Right cardiac atrium (tissue), 5 donors: ENCODE results near the gene MMRN2. TPM values are rescaled to one million over a fixed set of nuclear protein-coding genes. Genes with fewer than 3 reads are reported as not detected.

ENCODE experiments used
- ATAC-seq, 2 donors: fragments of 200-7000 bp; cut with Tn5 transposase; one replicate each; pipeline versions ENCODE4 v1.8.0 to v1.9.1; 2020; ENCODE audit warnings: moderate library complexity in 2 of 2, mild to moderate bottlenecking in 1 of 2
- DNase-seq, 3 donors: peaks; one replicate each; pipeline ENCODE4 v3.0.0-alpha.2; 2020
- H3K27ac ChIP-seq: one replicate; pipeline ENCODE4 v1.5.1; 2013; ENCODE audit warnings: mild to moderate bottlenecking, low read length, control low read depth, moderate library complexity
- H3K27me3 ChIP-seq: one replicate; pipeline ENCODE4 v1.6.1; 2013; ENCODE audit not compliant: control insufficient read depth, insufficient read depth
- H3K4me1 ChIP-seq: one replicate; pipeline ENCODE4 v1.6.1; 2013; ENCODE audit warnings: low read length; ENCODE audit not compliant: control insufficient read depth, insufficient read depth
- H3K4me3 ChIP-seq: one replicate; pipeline ENCODE4 v1.5.1; 2013; ENCODE audit warnings: low read length, control low read depth
- H3K9me3 ChIP-seq: one replicate; pipeline ENCODE4 v1.6.1; 2013; ENCODE audit warnings: low read length; ENCODE audit not compliant: control insufficient read depth
- WGBS: extraction: QIAGEN DNeasy Blood & Tissue Kit; methylation state at CpG from one replicate; pipeline ENCODE4 v1.1.7; 2013; 5-methylcytosine and 5-hydroxymethylcytosine counted together
- intact Hi-C, 4 donors: fragments of 100-400 bp; cut with DNase I; formaldehyde crosslinking; loops; one replicate each; pipeline versions ENCODE4 v1.11.0 to v1.14.0; 2022 to 2023
- polyA plus RNA-seq: library from polyadenylated mRNA; stranded (reverse); fragments of 200-250 nt; gene quantifications from one replicate; pipeline ENCODE4 v1.2.3, GENCODE V29; 2013
- total RNA-seq, 4 donors: library from RNA; stranded (reverse); fragmentation: NEBNext Ultra II Directional; extraction: Animal tissue kit (Norgen Biotek cat#: 25700); gene quantifications; one replicate each; pipeline ENCODE4 v1.2.1, GENCODE V29; 2021
- donor health status: healthy with polysubstance abuse.
- donor health status: DM: no; HTN: yes; CAD: no.
- donor health status: DM: no; HTN: no; CAD: no.
- donor health status: DM: no; HTN: yes; CAD: no; lungs with severe emphysema.
- donor health status: DM: yes; HTN: yes; CAD: no.

Gene MMRN2
- total and polyA plus RNA-seq, 5 donors, result 19.8 to 65.5 (median 39.3) TPM

DNA sequence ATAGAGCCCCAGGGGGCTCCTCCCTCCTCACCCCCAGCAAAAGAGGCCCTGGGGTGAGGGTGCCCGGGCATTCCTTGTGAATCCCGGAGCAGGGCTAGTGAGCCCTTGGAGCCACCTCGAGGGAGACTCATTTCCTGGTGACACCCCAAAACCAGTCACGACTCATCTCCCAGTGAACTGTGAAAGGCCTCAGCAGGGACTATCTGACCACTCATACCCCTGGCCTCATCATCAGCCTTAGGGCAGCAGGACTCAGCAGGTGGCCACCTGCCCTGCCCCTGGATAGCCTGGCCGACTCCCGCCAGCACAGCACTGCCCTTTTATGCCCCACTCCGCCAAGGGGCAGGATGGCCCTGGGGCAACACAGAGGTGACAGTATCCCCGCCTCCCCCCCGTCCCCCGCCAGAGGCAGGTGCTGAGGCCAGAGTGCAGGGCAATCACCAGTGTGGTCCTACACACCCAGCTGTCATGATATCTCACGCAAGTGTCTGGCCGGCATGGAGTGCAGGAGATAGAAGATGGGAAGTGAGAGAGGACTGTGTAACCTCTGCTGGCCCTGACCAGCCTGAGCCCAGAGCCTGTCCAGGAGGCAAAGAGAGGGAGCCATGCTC lies 4.2 kb upstream of the MMRN2 start:
- WGBS, result 87% methylated on average over 12 of the region's 12 CpGs
- peak in 2 of 3 donors; percentile 45 to 53 for DNase-seq
- Histone ChIP-seq H3K4me3 (no peak overlapping the region), H3K27ac (no peak overlapping the region), H3K9me3 (no peaks in the 10 kb centered on the region), H3K27me3 (no peaks in the 10 kb centered on the region), H3K4me1 (peaks cover 2% of the 10 kb centered on the region)
- intact Hi-C loops, result no loop called here
- ATAC-seq, result no peak

- Histone ChIP-seq H3K4me1 (no peaks in the 10 kb centered on the region), H3K27me3 (no peaks in the 10 kb centered on the region), H3K9me3 (no peaks in the 10 kb centered on the region), H3K27ac (no peak overlapping the region), H3K4me3 (no peak overlapping the region)
- WGBS, result 84% methylated on average over 9 of the region's 9 CpGs
- intact Hi-C loops, result no loop called here
- ATAC-seq (no peak), DNase-seq (peak in 2 of 3 donors; percentile 47 to 48)
Measured at GRCh38 chr10:86960863-86961434, 3.5 kb upstream of the MMRN2 start.

GRCh38 chr10:86960003-86960862 lies 2.8 kb upstream of the MMRN2 start:
- Histone ChIP-seq H3K9me3 (no peaks in the 10 kb centered on the region), H3K27ac (peak overlapping the region; percentile 19), H3K4me3 (no peak overlapping the region), H3K4me1 (no peaks in the 10 kb centered on the region), H3K27me3 (no peaks in the 10 kb centered on the region)
- ATAC-seq, result peak; percentile 44 to 52
- WGBS, result 67% methylated on average over 37 of the region's 37 CpGs
- DNase-seq, result peak; percentile 73 to 84 (median 79)
- intact Hi-C loops, result no loop called here

DNA sequence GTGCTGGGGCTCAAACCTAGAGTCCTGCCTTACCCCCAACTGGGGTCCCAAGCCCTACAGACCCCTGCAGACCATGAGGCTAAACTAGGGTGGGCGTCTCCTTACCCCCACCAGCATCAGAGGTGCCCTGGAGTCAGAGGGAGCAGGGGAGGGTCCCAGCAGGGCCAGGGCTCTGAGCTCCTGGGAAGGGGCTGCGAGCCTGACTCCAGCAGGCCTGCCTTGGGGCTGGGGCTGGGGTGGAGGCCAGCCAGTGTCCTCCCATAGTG lies 2.3 kb upstream of the MMRN2 start:
- H3K27me3 ChIP-seq, result no peaks in the 10 kb centered on the region
- H3K4me1 ChIP-seq, result no peaks in the 10 kb centered on the region
- no peaks in the 10 kb centered on the region for H3K9me3 ChIP-seq
- H3K4me3 ChIP-seq, result no peak overlapping the region
- ATAC-seq (no peak), DNase-seq (no peak)
- intact Hi-C loops, result no loop called here
- peak overlapping the region; percentile 19 for H3K27ac ChIP-seq
- WGBS, result 95% methylated on average over 2 of the region's 2 CpGs

GRCh38 chr10:86958901-86959736 lies 1.7 kb upstream of the MMRN2 start:
- WGBS, result 48% methylated on average over 16 of the region's 16 CpGs
- intact Hi-C loops, result no loop called here

DNA sequence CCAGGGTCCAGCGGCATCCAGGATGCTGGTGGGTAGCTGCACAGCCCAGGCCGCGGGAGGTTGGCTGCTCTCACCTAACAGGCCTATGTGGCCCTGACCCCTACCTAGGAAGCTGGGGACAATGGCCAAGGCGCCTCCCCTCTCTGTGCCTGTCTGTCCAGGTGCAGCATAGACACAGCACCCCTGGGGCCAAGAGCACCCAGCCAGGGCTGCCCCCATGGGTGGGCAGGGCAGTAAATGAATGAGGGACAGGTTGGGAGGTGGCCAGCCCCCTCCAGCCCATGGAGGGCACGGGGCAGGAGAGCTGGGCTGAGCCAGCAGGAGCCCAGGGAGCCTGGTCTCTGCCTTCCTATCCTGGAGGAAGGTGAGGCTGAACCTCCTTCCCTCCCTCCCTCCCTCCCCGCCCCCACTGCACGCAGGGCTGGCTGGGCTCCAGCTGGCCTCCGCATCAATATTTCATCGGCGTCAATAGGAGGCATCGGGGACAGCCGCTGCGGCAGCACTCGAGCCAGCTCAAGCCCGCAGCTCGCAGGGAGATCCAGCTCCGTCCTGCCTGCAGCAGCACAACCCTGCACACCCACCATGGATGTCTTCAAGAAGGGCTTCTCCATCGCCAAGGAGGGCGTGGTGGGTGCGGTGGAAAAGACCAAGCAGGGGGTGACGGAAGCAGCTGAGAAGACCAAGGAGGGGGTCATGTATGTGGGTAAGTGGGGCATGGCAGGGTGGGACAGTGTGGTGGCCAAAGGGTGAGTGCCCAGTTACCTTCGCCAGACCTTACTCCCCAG lies 893 bp upstream of the MMRN2 start, which contains the start of gene SNCG:
SNCG (plus strand) TSS at position 484 of the 785 bp plus-strand sequence; CDS start at position 583, 99 bp downstream.
- 31% methylated on average over 22 of the region's 22 CpGs for WGBS
- H3K27me3 ChIP-seq, result no peaks in the 10 kb centered on the region
- H3K4me1 ChIP-seq, result peaks cover 7% of the 10 kb centered on the region
- intact Hi-C loops, result no loop called here
- peak; percentile 60 to 86 (median 84) for DNase-seq
- no peaks in the 10 kb centered on the region for H3K9me3 ChIP-seq
- no peak for ATAC-seq
- peak within 1 kb of the TSS; percentile 74 for H3K27ac ChIP-seq
- peak within 1 kb of the TSS; percentile 47 for H3K4me3 ChIP-seq

More at GRCh38 chr10:86958901-86959736, 1.7 kb upstream of the MMRN2 start:
- H3K4me3 ChIP-seq, result peak overlapping the region; percentile 1
- H3K9me3 ChIP-seq, result no peaks in the 10 kb centered on the region
- H3K4me1 ChIP-seq, result peaks cover 2% of the 10 kb centered on the region
- peak; percentile 83 to 87 (median 87) for DNase-seq
- peak; percentile 63 to 75 for ATAC-seq
- peak overlapping the region; percentile 19 for H3K27ac ChIP-seq
- no peaks in the 10 kb centered on the region for H3K27me3 ChIP-seq

DNA sequence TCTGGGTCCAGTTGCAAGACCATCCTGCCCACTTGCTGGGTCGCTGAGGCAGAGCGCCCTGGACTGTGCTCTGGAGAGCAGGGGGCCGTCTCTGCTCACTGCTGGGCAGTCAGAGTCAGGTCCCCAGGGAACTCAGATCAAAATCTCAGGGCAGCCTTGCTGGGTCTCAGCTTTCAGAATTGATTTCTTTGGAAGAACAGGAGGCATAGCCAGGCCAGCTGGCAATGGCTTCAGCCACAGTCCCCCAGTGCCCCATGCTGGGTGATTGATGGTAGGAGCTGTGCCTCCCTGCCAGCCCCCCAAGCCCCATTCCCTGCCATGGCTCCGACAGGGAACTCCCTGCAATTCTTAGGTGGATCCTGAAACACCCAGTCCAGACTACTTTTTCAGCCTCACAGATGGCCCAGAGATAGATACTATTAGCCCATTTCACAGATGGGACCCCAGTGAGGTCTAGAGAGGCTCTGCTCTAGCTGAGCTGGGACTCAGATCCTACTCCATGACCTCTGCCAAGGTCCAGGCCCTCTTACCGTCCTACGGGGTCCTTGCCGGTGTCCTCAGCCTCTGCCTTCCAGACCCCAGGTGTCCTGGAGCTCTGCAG lies 467 bp downstream of the MMRN2 start:
- DNase-seq (peak in 1 of 3 donors; percentile 43), ATAC-seq (no peak)
- Histone ChIP-seq H3K27ac (peak overlapping the region; percentile 78), H3K9me3 (no peaks in the 10 kb centered on the region), H3K27me3 (no peaks in the 10 kb centered on the region), H3K4me3 (peak overlapping the region; percentile 47), H3K4me1 (peaks cover 8% of the 10 kb centered on the region)
- WGBS, result 66% methylated on average over 7 of the region's 7 CpGs
- intact Hi-C loops, result no loop called here

DNA sequence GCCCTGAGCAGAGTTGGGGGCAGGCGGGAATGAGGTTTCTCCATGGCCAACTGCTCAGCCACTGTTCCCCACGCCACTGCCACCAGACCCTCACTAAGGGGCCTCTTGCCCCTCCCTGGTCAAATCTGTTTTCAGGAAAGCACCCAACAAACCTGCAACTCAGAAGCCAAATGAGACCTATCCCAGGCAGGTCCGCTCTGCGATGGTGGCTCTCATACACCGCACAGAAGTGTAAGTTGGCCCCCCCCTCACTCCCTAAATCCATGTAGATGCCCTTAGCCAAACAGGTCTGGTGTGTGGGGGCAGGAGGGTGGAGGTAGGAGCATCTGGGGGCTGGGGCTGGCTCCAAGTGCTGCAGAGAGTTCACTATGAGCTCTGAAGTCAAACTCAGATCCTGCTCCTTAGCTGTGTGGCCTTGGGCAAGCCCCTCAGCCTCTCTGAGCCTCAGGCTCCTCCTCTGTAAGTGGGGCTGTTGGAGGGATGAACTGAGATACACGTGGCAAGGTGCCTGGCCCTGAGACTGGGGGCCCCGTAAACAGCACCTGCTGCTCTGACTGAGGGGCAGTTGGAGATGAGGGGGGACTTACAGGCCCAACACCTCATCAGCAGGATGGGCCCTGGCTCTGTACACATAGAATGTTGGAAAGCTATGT lies 1.1 kb downstream of the MMRN2 start:
- H3K4me1 ChIP-seq, result peaks cover 8% of the 10 kb centered on the region
- peak overlapping the region; percentile 47 for H3K4me3 ChIP-seq
- H3K27ac ChIP-seq, result peak overlapping the region; percentile 78
- ATAC-seq, result no peak
- intact Hi-C loops, result no loop called here
- WGBS, result 68% methylated on average over 7 of the region's 7 CpGs
- H3K9me3 ChIP-seq, result no peaks in the 10 kb centered on the region
- H3K27me3 ChIP-seq, result no peaks in the 10 kb centered on the region
- DNase-seq, result peak in 1 of 3 donors; percentile 29

DNA sequence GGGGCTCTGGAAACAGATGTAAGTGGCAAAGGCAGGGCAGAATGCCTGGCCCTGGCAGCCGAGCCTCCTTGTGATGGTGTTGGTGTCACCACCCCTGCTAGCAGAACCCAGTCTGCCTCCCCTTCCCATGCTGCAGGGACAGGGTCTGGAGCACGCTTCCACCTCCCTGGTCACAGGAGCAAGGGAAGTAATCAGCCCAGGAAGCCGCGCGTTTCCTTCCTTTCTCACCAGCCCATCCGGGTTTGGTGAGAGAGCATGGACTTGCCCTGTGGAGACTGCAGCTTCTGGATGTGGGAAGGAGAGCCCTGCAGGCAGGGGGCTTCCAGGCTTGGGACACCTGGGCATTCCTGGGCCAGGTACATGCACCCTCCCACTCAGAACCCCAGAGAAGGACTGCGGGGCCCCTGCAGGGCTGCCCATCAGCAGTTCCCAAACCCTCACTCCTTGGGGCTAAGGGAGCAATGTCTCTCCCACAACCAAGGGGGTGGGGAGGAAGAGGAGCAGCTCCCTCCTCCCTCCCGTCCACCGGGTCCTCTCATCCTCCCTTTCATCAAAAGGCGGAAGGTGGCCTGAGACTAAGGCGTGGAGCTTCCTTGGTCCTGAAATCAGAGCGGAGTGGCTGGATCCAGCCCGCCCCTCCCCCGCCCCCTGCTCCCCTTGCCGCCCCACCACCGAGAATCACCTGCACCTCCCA lies 1.8 kb downstream of the MMRN2 start:
- H3K4me1 ChIP-seq, result peaks cover 8% of the 10 kb centered on the region
- peak in 1 of 2 donors; percentile 9 for ATAC-seq
- H3K4me3 ChIP-seq, result peak overlapping the region; percentile 47
- intact Hi-C loops, result no loop called here
- H3K9me3 ChIP-seq, result no peaks in the 10 kb centered on the region
- WGBS, result 57% methylated on average over 16 of the region's 16 CpGs
- no peaks in the 10 kb centered on the region for H3K27me3 ChIP-seq
- H3K27ac ChIP-seq, result peak overlapping the region; percentile 81
- DNase-seq, result peak; percentile 48 to 74 (median 72)
